Endometrium (tissue), 2 donors: Measurements from ENCODE around the gene PPP4C.
"Not testable (repeated sequence)": the region's sequence is repeated elsewhere in the genome, so short reads cannot be mapped to it uniquely, and the experiment has no call there.

Experiments
- FAIRE-seq: peaks from 2 replicates; lab custom pipeline; 2012; peaks lifted over from hg19 to GRCh38; lab: Jason Lieb, UNC
- donor health status: control.
- donor health status: control.

Gene PPP4C

GRCh38 chr16:30075503-30076275 lies at the start of gene PPP4C:
Gene PPP4C, plus strand, starts transcription at chr16:30075994. Its CDS starts 384 bp downstream, at chr16:30076378.
- FAIRE-seq, result no peak

- no peak for FAIRE-seq
Measured at GRCh38 chr16:30026449-30026848, 49.3 kb upstream of the PPP4C start.

GRCh38 chr16:30027588-30028437 lies 48.0 kb upstream of the PPP4C start:
- FAIRE-seq, result no peak

GRCh38 chr16:30028438-30029076 lies 47.2 kb upstream of the PPP4C start:
- no peak for FAIRE-seq

- FAIRE-seq, result no peak
Measured at GRCh38 chr16:30030011-30030685, 45.6 kb upstream of the PPP4C start.

- no peak for FAIRE-seq
Measured at GRCh38 chr16:30030841-30031413, 44.9 kb upstream of the PPP4C start, which contains the start of gene TLCD3B. Gene TLCD3B, minus strand, starts transcription at chr16:30031271. Its CDS starts 744 bp downstream, at chr16:30030527.

GRCh38 chr16:30031477-30031918 lies 44.3 kb upstream of the PPP4C start:
- FAIRE-seq, result no peak

- no peak for FAIRE-seq
Measured at GRCh38 chr16:30032083-30032819, 43.5 kb upstream of the PPP4C start.

GRCh38 chr16:30033270-30033669 lies 42.5 kb upstream of the PPP4C start:
- FAIRE-seq, result no peak

- FAIRE-seq, result no peak
Measured at GRCh38 chr16:30040221-30040620, 35.6 kb upstream of the PPP4C start.

- FAIRE-seq, result not testable (repeated sequence)
Measured at GRCh38 chr16:30040690-30041089, 35.1 kb upstream of the PPP4C start.

GRCh38 chr16:30041841-30042240 lies 34.0 kb upstream of the PPP4C start:
- peak; percentile 89 for FAIRE-seq

GRCh38 chr16:30046178-30046577 lies 29.6 kb upstream of the PPP4C start:
- FAIRE-seq, result no peak

GRCh38 chr16:30046588-30046987 lies 29.2 kb upstream of the PPP4C start:
- no peak for FAIRE-seq

- no peak for FAIRE-seq
Measured at GRCh38 chr16:30049871-30050270, 25.9 kb upstream of the PPP4C start.

GRCh38 chr16:30051518-30051917 lies 24.3 kb upstream of the PPP4C start:
- no peak for FAIRE-seq

- no peak for FAIRE-seq
Measured at GRCh38 chr16:30052671-30053372, 23.0 kb upstream of the PPP4C start.

- FAIRE-seq, result no peak
Measured at GRCh38 chr16:30053376-30054015, 22.3 kb upstream of the PPP4C start.

- no peak for FAIRE-seq
Measured at GRCh38 chr16:30054451-30054850, 21.3 kb upstream of the PPP4C start.
